NCI-H1092 treated with DMSO at 0.1 percent for 48 hours (cell line): ENCODE results near the gene ACER3.
A peak's percentile ranks its signal among the peaks of the same experiment; 100 is the strongest.
"Not testable (repeated sequence)": the region's sequence is repeated elsewhere in the genome, so short reads cannot be mapped to it uniquely, and the experiment has no call there.

Experiments
- DNase-seq: peaks from one replicate; lab custom pipeline; 2025; lab: John Stamatoyannopoulos, UW

Gene ACER3

DNA sequence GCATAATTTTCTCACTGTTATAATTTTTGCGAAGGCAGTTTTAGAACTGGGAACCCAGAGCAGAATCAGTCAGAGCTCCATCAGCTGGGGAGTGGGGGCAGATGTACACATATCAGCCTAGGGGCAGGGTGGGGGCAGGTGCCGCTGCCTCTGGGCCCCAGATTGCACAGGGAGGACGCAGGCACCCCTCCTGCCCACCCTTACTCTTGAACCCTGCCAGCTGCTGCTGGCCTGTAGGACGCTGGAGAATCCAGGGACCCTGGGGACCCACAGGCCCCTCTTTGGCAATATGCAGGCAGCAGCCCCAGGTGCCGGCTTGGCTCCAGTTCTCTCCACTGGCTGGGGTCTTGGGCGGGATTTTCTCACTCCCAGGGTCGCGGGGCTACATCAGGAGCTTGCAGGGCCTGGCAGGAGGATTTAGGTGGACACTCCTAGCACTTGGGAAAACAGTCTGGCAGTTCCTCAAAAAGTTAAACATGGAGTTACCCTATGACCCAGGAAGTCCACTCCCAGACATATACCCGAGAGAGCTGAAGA, 197.3 kb downstream of the ACER3 start:
- DNase-seq, result no peak

DNA sequence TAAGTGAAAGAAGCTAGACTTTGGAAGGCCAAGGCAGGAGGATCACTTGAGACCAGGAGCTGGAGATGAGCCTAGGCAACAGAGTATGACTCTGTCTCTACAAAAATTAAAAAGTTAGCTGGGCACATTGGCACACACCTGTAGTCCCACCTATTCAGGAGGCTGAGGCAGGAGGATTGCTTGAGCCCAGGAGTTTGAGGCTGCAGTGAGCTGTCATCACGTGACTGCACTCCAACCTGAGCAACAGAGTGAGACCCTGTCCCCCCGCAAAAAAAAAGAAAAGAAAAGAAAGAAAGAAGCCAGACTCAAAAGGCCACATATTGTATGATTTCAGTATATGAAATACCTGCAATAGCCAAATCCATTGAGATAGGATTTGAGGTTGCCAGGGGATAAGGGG, 198.2 kb downstream of the ACER3 start:
- DNase-seq, result no peak

DNA sequence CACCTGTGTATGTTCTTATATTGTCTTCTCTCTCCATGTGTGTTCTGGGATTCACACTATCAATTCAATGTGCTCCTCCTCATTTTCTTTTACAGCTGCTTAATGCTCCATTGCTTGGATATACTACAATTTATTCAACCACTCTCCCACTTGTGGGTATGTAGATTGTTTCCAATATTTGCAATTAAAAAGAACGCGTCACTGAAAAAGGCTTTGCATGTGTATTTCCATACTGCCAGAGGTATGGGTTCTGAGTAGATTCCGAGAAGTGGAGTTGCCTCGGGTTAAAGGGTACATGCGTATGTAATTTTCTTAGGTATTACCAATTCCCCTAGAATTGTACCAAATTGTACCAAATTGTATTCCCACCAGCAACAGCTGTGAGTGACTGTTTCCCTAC, 199.1 kb downstream of the ACER3 start:
- DNase-seq, result no peak

DNA sequence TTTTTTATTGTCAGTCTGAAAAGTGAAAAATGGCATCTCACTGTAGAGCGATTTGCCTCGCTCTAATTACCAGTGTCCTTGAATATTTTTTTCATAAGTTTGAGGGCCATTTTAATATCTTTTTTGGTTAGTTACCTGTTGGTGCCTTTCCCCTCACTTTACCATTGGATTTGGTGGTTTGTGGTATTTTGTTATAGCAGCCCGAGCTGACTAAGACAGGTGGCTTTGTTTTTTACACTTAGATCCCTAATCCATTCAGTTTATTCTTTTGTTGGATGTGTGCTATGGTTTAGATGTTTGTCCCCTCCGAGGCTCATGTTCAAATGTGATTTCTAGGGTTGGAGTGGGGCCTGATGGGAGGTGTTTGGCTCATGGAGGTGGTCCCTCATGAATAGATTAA, 199.5 kb downstream of the ACER3 start:
- DNase-seq, result no peak

DNA sequence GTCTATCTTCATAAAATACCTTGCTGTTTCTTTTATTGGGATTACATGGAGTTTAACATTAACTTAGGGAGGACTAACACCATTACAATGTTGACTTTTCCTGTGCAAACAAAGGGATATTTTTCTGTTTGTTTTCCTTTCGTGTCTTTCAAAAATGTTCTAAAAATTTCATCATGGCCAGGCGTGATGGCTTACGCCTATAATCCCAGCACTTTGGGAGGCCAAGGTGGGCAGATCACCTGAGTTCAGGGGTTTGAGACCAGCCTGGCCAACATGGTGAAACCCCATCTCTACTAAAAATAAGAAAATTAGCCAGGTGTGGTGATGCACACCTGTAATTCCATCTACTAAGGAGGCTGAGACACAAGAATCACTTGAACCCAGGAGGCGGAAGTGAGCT, 200.5 kb downstream of the ACER3 start:
- DNase-seq, result not testable (repeated sequence)

DNA sequence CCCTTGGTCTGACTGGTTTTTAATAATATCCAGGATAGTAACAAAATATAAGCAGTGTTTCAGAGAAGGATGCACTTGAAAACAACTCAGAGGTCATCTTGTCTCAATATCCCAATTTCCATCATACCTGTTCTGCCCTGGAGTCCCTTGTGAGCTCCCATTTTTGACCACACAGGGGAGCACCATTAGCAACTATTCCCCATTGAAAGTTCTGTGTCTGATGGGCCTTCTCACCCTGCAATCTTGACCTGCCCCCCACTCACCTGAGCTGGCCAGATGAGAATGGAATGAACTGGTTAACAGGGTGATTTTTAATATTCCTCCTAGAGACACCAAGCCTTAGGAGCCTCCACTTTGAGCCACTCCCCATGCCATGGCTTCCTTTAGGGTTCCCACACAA, 202.2 kb downstream of the ACER3 start:
- no peak for DNase-seq

DNA sequence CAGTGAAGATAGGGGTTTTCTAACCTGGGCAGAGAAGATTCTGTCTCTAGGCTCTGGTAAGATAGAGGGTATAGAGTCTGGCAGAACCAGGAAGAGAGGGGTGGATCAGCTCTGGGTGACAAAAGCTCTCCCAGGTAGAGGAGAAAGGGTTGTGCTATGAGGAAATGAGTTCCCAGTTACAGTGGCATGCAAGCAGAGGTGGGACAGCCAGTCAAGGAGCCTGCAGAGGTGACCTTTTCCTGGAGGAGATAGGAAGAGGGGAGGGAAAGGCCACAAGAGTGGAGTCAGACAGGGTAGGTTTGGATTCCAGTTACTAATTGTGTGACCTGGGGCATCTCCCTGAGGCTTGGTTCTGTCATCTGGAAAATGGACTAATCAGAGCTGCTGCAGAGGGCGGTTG, 202.7 kb downstream of the ACER3 start:
- no peak for DNase-seq

DNA sequence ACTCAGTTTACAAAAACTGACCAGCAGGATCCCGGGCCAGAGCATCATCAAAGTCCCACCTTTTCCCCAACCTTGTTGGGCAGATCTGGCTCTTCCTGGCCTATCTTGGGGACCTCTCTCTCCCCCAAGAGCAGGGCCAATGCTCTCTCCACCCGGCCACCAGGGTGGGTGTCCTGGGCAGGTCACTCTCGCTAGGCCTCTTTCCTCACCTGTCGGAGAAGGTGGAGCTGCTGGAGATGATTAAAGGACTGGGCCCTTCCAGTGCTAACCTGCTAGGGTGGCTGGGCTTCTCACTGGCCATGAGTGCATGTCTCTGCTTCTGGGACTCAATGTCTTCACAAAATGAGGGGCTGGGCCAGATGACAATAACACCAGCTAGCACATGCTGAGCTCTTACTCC, 203.1 kb downstream of the ACER3 start:
- no peak for DNase-seq

DNA sequence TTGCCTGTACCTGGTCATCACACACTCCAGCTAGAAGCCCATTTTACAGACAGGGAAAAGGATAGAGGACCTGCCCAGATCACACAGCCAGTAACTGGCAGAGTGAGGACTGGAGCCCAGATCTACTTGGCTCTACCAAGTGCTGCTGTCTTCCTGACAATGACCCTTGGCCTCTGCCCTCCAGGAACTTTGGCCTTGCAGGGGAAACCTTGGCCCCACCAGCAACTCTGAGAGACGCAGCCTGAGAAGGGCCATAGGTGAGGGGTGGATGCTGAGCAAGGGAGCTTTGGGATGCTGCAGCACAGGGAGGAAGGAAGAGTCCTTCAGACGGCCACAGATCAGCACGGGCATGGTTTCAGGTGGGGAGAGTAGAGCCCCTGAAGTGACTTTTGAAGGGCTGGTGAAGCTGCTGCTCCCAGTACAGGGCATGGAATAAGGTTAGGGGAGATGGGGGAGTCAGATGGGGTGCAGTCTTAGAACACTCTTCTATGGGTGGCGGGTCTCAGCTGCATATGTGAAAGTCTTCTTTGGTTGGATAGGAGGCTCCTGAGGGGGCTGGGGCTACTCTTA, 204.0 kb downstream of the ACER3 start:
- DNase-seq, result no peak

DNA sequence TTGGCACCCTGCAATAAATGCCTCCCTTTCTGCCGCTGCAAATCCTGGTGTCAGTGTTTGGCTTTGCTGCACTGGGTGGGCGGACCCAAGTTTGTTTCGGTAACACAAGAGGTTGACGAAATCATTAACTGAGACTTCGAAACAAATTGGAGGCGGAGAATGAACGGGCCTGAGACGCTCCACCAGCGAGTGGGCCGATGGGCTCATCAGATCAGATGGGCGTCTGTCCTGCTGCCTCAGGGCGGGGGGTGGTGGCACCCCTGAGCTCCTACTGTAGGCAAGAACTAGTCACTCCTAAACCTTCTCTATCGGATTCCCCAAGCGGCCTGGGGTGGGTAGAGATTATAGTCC, 205.1 kb downstream of the ACER3 start:
- no peak for DNase-seq

DNA sequence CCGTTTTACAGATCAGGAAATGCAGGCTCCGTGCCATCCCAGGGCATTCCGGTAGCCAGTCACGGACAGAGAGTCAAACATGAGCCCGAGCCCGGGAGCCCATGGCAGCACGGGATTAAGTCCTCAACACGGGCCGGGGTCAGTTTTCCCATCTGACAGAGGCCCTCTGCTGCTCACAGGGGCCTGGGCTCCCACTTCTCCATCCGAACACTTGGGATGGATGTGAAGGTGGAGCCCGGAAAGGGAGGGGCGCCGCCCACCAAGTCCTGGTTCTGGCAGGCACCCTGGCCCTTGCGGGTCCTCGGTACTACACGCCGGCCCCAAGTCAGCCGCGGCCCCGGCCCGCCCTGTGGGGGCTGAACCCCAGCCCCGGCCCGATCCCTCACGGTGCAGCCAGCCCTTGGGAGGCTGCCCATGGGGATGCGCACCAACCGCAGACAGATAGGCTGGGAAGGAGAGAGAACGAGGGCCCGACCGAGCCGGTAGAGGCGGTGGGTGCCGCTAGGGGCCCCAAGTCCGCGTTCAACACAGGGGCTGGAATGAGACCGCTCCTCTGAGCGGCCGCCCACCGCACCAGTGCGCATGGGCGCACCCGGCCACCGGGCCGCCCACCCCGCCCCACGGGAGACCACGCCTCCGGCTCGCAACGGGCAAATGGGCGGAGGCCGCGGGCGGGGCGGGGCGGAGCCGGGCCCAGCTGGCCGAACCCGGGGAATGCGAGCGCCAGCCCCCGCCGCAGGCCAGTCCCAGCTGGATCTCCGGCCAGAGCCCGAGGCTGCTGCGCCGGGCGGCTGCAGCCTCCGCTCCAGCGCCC, 205.7 kb downstream of the ACER3 start, which contains the start of gene CAPN5:
CAPN5 (plus strand) TSS at position 743 of the 814 bp plus-strand sequence. CDS start 17,916 bp downstream, outside the sequence.
- peak; percentile 89 for DNase-seq

DNA sequence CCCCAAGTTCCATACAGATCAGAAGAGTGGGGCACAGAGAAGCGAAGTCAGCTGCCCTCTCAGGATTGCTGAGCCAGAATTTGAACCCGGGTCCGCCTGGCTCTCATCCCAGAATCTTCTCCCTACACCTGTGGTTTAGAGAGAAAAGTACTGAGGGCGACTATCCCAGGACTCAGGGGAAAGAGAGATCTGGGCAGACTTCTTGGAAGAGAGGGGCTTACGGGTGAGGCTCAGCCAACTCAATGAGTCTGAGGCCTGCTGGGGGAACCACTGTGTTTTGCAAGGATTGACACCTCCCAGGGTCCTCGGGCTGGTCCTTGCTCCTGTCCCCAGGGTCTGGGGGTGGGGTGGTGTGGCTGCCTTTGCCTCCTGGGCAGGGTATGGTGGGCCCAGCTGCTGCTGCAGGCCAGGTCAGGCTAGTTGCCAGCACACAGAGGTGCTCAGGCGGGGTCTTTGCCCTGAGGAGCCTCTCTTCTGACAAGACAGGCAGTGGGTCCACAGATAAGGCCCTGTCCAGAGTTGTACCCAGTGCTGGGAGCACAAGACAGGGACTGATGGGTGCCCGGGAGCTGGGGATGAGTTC, 207.2 kb downstream of the ACER3 start:
- DNase-seq, result no peak

DNA sequence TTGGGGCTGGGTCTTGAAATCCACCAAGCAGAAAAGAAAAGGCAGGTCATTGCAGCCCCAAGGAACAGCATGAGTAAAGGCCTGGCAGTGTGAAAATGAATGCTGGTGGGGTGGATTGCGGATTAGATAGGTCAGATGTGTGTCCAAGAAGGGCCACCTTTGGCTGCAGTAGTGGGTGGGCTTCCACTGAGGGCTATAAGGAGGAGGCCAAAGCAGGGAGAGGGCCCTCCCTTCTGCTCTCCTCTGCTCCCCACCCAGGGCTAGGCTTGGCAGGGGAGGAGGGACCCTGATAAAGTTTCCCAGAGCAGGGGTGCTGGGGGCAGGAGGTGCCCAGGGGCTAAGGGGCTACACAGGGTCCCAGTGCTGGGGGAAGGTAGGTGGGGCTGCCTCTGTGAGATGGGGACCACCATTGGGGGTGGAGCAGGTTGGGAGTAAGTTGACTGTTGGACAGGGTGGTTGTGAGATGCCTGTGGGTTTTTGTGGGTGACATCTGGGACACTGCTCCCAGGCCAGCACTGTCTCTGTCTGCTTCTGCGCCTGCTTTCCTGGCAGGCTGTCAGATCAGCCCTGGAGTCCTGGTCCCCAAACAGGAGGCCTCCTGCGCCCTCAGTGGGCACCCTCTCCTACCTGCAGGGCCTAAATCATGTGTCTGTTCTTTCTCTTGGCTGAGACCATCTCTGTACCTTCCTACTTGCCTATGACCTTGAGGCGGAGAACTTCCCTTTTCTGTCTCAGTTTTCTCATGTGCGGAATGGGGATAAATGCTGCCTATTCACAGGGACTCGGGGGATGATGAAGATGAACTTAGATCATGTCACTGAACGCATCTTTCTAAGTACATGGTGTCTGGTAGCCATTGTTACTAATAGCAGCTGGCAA, 208.0 kb downstream of the ACER3 start:
- no peak for DNase-seq

DNA sequence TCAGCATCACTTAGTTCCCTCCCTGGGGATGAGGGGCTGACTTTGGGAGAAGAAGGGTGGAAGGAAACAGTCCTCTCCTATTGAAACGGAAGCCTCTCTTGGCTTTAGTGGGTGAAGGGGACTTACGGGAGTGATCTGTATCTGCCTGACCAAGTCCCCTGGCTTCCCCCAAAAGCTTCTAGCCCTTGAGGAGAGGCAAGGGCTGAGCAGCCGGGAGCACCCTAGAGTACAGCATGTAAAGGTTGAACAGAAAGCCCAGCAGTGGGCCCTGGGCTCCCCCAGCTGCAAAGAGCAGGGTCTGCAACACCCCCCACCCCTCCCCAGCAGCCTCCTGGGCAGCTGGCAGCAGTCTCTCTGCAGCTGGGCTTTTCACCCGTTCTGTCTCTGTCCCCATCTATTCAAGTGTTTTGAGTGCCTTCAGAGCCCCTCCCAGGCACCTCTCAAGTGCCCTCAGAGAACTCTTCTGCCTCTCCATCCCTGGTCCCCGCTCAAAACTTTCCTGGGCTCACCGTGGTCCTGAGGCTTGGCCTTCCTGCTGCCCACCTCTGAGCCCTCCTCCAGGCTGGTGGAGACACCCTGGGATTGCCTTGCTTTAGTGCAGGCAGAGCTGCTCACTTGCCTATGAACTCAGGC, 208.7 kb downstream of the ACER3 start:
- peak; percentile 21 for DNase-seq

DNA sequence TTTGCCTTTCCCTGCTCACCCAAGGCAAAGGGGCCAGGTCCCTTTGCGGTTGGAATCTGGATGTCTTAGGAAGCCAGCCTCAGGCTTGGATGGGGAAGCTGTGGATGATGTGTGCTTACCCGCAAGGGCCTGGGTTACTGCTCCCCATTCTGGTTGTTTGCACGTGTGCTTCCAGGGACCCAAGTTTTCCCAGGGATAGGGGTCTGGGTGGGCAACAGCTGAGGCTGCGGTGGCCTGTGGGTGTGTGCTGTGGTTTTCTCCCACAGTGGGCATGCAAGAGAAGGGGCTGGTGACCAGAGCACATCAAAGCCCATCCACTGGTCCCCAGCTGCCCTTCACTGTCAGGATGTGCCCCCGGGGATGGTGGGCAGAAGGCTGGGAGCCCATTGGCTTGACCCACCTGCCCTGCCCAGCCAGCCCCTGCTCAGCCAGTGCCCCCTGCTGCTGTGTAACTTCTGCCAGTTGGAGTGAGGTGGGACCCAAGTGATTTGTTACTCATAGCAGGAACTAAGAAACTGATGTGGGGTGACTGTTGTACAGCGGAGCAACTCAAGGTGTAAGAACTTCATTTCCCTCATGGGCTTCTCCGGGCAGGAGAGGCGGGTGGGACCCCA, 209.4 kb downstream of the ACER3 start:
- DNase-seq, result no peak

DNA sequence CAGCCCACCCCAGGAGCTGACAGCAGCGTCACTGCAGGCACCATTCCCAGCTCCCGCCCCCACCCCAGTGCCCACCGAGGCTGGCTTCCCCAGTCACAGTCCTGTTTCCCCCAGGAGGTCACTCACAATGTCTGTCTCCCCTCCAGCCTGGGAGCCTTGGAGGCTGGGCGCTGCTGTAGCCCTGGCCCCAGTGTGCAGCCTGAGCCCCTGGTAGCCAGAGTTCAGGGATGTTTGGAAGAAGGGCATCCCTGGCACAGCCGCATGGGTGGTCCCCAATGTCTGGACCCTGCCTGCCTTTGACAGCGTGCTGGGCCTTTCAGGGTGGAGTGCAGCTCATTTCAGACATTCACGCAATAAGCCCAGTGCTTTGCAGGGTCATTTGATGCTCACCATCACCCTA, 210.4 kb downstream of the ACER3 start:
- no peak for DNase-seq

DNA sequence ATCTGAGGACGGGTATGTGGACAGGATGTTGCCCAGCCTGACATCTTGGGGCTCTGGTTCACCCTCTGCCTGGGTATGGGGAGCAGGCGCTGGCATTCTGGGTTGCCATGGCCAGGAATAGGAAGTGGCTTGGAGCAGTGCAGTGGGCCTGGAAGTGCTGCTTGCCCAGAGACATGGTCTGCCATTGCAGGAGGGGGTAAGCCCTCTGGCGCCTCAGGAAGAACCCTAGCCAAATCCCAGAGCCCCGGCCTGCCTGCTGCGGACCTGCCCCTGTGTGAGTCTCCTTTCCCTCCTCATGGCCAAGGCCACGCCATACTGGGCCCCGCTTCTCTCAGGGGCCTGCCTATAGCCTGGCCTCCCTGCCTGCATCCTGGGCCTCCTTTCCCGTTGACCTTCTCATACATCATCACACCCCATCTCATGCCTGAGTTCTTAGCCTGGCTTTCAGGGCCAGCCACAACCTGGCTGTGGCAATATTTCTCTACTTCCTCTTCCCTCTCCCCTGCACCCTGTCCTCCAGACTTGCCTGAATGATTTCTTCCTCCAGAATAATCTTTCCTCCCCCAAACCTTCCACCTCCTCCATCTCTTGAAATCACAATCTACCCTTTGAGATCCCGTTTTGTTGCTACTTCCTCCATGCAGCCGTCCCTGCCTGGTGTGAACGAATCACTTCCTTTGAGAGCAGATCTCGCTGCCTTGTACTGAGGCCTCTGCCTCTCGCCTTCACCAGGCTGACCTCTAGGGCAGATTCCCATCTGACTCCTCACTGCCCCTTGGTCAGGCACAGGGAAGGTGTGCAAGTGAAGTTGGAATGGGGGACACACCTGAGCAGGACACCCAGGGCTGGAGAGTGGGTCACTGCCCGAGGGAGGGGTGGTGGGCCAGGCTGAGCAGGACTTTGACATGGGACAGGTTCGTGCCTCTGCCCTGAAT, 211.2 kb downstream of the ACER3 start:
- no peak for DNase-seq

DNA sequence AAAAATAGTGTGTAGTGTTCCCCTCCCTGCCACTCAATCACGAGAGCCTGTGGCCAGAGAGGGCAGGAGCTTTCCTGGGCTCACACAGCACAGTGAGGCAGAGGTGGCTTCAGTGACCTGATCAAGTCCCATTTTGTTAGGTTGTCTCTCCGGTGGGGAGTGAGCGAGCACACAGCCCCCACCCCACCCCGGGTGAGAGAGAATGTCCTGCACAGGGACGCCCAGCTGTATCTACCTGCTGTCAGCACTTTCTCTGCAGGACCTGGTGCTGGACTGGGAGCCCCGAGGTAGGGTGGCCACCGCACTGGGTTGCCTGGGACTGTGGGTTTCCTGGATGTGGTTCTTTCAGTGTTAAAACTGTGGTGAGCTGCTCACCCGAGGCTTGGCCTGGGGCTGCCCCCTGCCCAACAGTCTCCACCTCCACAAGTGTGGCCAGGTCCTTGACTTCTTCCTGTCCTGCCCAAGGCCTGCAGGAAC, 212.2 kb downstream of the ACER3 start:
- DNase-seq, result no peak

DNA sequence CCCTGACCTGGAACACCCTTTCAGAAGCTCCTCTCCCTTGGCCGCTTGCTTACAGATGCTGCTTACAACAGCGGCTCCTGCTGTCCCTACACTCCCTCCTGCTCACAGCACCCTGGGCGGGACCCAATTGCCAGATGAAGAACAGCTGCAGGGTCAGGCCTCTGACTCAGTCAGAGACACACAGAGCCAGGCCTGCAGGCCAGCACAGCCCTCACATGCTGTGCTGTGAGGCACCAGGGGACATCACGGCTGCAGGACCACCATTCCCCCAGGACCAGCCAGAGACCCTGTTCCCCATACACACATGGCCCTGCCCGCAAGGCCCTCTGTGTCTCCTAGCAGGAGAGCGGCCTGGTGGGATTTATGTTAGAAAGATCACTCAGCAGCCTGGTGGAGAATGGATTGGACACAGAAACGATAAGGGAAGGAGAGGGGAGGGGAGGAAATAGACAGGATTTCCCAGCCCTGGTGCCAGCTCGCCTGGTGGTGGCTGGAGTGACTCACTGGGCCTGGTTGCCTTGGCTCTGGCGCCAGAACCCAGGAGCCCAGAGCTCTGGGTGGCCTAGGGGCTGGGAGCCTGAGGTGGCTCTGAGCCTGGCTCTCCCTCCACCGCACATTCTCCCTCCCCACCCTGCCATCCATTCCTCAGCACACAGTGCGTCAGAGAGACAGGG, 212.7 kb downstream of the ACER3 start:
- no peak for DNase-seq
